Right cardiac atrium (tissue), 5 donors: ENCODE measurements around the gene SNPH. TPM values are rescaled to one million over a fixed set of nuclear protein-coding genes. Genes with fewer than 3 reads are reported as not detected.
A peak's percentile ranks its signal among the peaks of the same experiment; 100 is the strongest.

ENCODE experiments used
- ATAC-seq, 2 donors: fragments of 200-7000 bp; cut with Tn5 transposase; one replicate each; pipeline versions ENCODE4 v1.8.0 to v1.9.1; 2020; ENCODE audit warnings: moderate library complexity in 2 of 2, mild to moderate bottlenecking in 1 of 2
- DNase-seq, 3 donors: peaks; one replicate each; pipeline ENCODE4 v3.0.0-alpha.2; 2020
- H3K27ac ChIP-seq: one replicate; pipeline ENCODE4 v1.5.1; 2013; ENCODE audit warnings: mild to moderate bottlenecking, low read length, control low read depth, moderate library complexity
- H3K27me3 ChIP-seq: one replicate; pipeline ENCODE4 v1.6.1; 2013; ENCODE audit not compliant: control insufficient read depth, insufficient read depth
- H3K4me1 ChIP-seq: one replicate; pipeline ENCODE4 v1.6.1; 2013; ENCODE audit warnings: low read length; ENCODE audit not compliant: control insufficient read depth, insufficient read depth
- H3K4me3 ChIP-seq: one replicate; pipeline ENCODE4 v1.5.1; 2013; ENCODE audit warnings: low read length, control low read depth
- H3K9me3 ChIP-seq: one replicate; pipeline ENCODE4 v1.6.1; 2013; ENCODE audit warnings: low read length; ENCODE audit not compliant: control insufficient read depth
- WGBS: extraction: QIAGEN DNeasy Blood & Tissue Kit; methylation state at CpG from one replicate; pipeline ENCODE4 v1.1.7; 2013; 5-methylcytosine and 5-hydroxymethylcytosine counted together
- intact Hi-C, 4 donors: fragments of 100-400 bp; cut with DNase I; formaldehyde crosslinking; loops; one replicate each; pipeline versions ENCODE4 v1.11.0 to v1.14.0; 2022 to 2023
- polyA plus RNA-seq: library from polyadenylated mRNA; stranded (reverse); fragments of 200-250 nt; gene quantifications from one replicate; pipeline ENCODE4 v1.2.3, GENCODE V29; 2013
- total RNA-seq, 4 donors: library from RNA; stranded (reverse); fragmentation: NEBNext Ultra II Directional; extraction: Animal tissue kit (Norgen Biotek cat#: 25700); gene quantifications; one replicate each; pipeline ENCODE4 v1.2.1, GENCODE V29; 2021
- donor health status: healthy with polysubstance abuse.
- donor health status: DM: no; HTN: yes; CAD: no.
- donor health status: DM: no; HTN: no; CAD: no.
- donor health status: DM: no; HTN: yes; CAD: no; lungs with severe emphysema.
- donor health status: DM: yes; HTN: yes; CAD: no.

The SNPH gene
- total and polyA plus RNA-seq, 5 donors: 4.8 to 6.8 (median 5.2) TPM

DNA sequence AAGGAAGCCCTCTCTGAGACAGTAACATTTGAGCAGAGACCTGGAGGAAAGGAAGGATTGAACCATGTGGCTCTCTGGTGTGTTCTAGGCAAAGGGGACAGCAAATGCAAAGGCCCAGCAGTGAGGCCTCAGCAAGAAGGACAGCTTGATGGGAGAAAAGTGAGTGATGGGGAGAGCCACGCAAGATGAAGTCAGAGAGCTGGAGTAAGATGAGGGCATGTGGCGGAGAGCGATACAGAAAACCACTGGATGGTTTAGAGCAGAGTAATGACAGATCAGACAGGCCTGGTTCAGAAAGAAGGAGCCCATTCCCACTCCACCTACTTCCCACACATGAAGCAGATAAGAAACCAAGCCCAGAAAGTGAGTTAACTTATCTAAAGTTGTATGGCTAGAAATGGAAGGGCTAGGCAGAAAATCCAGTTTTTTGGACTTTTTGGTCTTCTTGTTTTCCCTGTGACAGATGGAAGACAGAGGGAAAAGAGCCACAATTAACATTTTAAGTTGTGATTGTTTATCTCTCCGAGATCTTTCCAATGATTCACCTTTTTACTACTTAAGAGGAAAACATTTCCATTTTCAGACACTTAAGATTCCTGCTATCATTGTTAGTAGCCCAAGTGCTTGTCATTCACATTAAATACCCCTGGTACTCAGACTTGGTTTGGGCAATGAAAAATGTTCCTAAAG, 723 bp upstream of the SNPH start:
- intact Hi-C loops: no loop called here
- Histone ChIP-seq H3K9me3 (no peaks in the 10 kb centered on the region), H3K27ac (no peak overlapping the region), H3K27me3 (no peaks in the 10 kb centered on the region), H3K4me1 (no peaks in the 10 kb centered on the region), H3K4me3 (peak overlapping the region; percentile 87)
- ATAC-seq: no peak
- no peak for DNase-seq
- 95% methylated on average over 4 of the region's 4 CpGs for WGBS

DNA sequence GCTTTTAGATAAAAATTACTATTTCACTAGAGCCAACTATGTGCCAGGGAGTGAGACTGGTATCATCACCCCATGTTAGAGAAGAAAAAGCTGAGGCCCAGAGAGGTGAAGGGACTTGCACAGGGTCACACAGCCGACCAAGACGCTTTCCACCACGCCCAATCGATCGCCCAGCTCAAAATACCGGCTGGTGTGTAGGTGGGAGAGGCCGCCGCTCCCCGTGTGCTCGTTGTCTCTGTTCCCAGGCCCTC, 253 bp upstream of the SNPH start:
- DNase-seq: no peak
- 5% methylated on average over 10 of the region's 10 CpGs for WGBS
- H3K4me3 ChIP-seq: peak overlapping the region; percentile 87
- H3K4me1 ChIP-seq: no peaks in the 10 kb centered on the region
- no peaks in the 10 kb centered on the region for H3K9me3 ChIP-seq
- H3K27me3 ChIP-seq: no peaks in the 10 kb centered on the region
- H3K27ac ChIP-seq: peak overlapping the region; percentile 31
- intact Hi-C loops: no loop called here
- no peak for ATAC-seq

GRCh38 chr20:1267161-1267560, 1.1 kb downstream of the SNPH start:
- intact Hi-C loops: no loop called here
- Histone ChIP-seq H3K9me3 (no peaks in the 10 kb centered on the region), H3K4me3 (no peak overlapping the region), H3K27me3 (no peaks in the 10 kb centered on the region), H3K4me1 (no peaks in the 10 kb centered on the region), H3K27ac (no peak overlapping the region)
- no peak for ATAC-seq
- DNase-seq: no peak
- WGBS: 72% methylated on average over 8 of the region's 8 CpGs

DNA sequence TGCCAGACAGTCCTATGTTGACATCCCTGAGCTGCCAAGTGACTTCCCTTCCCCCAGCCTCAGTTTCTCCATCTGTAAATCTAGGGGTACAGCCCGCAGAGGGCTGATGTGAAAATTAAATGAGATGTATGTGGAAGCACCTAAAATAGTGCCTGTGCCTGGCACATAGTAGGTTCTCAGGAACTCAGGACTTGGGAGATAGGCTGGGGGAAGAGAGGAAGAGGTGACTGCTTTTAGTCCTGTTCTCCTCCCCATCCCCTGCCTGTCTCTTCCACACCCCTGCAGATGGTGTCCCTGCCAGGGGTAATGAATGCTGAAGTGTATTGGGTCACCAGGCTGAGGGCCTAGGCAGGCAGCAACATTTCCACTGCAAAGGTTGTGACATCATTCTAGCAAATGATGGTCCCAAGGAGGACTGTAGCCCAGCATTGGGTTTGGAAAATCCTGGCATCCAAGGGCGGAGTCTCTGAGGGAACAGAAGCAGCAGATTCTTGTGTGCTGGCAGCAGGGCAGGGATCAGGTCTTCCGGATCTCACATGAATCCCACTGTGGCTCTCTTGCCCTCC, 1.8 kb downstream of the SNPH start:
- Histone ChIP-seq H3K9me3 (no peaks in the 10 kb centered on the region), H3K27me3 (no peaks in the 10 kb centered on the region), H3K4me3 (no peak overlapping the region), H3K4me1 (no peaks in the 10 kb centered on the region), H3K27ac (no peak overlapping the region)
- ATAC-seq (no peak), DNase-seq (no peak)
- WGBS: 81% methylated on average over 3 of the region's 3 CpGs
- intact Hi-C loops: no loop called here

- Histone ChIP-seq H3K4me3 (no peak overlapping the region), H3K4me1 (no peaks in the 10 kb centered on the region), H3K27ac (no peak overlapping the region), H3K9me3 (no peaks in the 10 kb centered on the region), H3K27me3 (no peaks in the 10 kb centered on the region)
- DNase-seq (no peak), ATAC-seq (no peak)
- 85% methylated on average over 8 of the region's 8 CpGs for WGBS
- intact Hi-C loops: no loop called here
Observed at GRCh38 chr20:1269235-1269634, 3.1 kb downstream of the SNPH start.

DNA sequence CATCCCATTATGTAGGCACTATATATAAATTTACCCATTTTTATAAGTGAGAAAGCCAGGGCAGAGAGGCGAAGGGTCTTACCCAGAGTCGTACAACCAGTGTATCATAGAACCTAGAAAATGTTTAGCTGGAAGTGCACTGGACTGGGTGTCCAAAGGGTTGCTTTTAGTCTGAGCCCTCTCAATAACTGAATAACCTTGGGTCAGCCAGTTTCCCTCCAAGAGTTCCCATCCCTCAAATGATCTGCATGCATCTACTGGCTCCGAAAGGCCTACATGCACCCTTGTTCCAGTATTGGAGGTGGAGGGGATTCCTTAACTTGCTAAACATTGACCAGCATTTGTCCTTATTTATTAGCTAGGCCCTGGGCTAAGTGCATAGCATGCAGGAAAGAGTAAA, 3.8 kb downstream of the SNPH start:
- WGBS: 94% methylated on average over 3 of the region's 3 CpGs
- DNase-seq (no peak), ATAC-seq (no peak)
- no peak overlapping the region for H3K4me3 ChIP-seq
- H3K9me3 ChIP-seq: no peaks in the 10 kb centered on the region
- no peaks in the 10 kb centered on the region for H3K27me3 ChIP-seq
- H3K27ac ChIP-seq: no peak overlapping the region
- intact Hi-C loops: no loop called here
- no peaks in the 10 kb centered on the region for H3K4me1 ChIP-seq

DNA sequence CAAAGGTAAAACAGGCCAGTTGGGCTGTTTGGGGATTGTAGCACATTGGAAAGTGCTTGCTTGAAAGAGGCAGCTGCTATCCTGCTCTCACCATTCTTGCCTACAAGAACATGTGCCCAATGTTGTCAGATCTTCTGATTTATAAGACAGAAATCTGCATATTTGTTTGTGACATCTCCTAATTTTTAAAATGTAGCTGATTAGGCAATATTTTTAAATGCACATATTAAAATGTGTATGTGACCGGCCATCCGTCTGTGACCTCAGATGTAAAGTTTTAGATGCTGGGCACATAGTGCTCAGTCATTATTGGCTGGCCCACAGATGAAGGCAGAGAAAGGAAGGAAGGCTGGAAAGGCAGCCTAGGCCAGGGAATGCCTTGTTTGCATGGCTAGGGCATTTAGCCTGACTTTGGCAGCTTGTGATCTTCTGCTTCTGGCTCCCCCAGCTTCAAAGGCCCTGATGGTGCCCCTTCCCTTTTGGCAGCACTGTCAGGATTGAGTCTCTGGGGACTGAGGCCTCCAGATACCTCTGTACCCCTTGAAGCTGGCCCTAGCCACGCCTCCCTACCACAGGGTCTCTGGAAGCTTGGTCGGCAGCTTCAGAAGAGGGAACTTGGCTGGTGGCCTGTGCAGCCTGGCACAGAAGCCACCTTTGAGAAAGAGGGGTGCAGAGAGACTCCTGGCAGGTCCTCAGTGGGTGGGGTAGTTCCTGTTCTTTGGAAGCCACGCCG, 6.4 kb downstream of the SNPH start:
- WGBS: 74% methylated on average over 6 of the region's 6 CpGs
- Histone ChIP-seq H3K9me3 (no peaks in the 10 kb centered on the region), H3K4me3 (no peak overlapping the region), H3K27me3 (no peaks in the 10 kb centered on the region), H3K4me1 (no peaks in the 10 kb centered on the region), H3K27ac (no peak overlapping the region)
- intact Hi-C loops: no loop called here
- ATAC-seq: no peak
- no peak for DNase-seq

DNA sequence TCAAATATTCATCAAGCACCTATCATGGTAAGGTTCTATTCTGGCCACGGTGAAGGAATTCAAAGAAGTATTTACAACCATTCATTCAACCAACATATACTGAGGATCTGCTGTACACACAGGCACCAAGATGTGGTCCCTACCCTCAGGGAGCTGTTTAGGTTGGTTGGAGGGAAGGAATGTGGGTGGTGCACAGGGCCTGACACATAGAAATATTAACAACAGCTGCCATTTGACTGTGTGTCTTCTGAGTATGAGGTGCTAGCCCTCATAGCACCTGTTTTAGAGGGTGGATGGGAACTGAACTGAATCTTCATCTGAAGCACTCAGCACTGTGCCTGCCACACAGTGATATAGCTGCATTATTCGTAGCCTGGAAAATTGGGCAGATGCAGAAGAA, 7.3 kb downstream of the SNPH start:
- 95% methylated on average over 2 of the region's 2 CpGs for WGBS
- no peak for ATAC-seq

DNA sequence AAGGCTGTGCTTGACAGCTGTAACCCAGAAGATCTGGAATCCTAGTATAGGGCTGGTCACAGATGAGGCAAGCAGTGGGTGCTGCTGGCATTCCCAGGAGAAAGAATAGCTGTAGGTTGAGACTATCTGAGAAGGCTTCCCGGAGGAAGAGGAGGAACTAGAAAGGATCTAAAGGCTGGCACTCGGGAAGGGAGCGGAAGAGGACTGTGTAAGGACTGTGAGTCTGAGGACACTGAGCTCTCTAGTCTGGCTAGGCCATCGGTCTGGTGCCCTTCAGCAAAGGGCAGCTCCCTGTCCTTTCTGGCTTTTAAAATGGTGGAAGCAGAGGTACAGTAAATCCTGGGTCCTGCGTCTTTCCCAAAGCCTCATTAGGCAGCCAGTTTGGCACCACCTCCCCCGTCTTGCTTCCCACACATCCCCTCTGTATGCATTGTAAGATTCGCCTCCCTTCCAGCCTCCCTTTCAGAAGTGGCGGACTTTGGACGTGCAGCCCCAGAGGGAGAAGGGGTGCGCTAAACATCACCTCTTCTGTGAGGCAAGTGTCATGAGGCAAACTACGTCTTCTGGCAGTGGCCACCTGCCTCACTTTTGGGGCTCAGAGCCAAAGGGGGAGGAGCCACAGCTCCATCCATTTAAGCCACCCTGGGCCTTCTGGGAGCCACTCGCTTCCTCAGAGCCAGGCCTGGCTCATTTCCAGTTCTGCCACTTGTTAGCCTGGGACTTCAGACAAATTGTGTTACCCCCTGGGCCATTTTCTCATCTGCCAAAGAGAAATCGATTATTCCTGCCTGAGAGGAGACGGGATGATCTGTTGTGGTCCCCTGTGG, 8.6 kb downstream of the SNPH start:
- intact Hi-C loops: no loop called here
- H3K27me3 ChIP-seq: no peaks in the 10 kb centered on the region
- no peaks in the 10 kb centered on the region for H3K4me1 ChIP-seq
- H3K9me3 ChIP-seq: no peaks in the 10 kb centered on the region
- ATAC-seq (no peak), DNase-seq (no peak)
- no peak overlapping the region for H3K27ac ChIP-seq
- no peak overlapping the region for H3K4me3 ChIP-seq
- 87% methylated on average over 14 of the region's 14 CpGs for WGBS

More for the DNA sequence above, 7.3 kb downstream of the SNPH start:
- no peak for DNase-seq
- intact Hi-C loops: no loop called here
- Histone ChIP-seq H3K27ac (no peak overlapping the region), H3K4me1 (no peaks in the 10 kb centered on the region), H3K9me3 (no peaks in the 10 kb centered on the region), H3K4me3 (no peak overlapping the region), H3K27me3 (no peaks in the 10 kb centered on the region)

DNA sequence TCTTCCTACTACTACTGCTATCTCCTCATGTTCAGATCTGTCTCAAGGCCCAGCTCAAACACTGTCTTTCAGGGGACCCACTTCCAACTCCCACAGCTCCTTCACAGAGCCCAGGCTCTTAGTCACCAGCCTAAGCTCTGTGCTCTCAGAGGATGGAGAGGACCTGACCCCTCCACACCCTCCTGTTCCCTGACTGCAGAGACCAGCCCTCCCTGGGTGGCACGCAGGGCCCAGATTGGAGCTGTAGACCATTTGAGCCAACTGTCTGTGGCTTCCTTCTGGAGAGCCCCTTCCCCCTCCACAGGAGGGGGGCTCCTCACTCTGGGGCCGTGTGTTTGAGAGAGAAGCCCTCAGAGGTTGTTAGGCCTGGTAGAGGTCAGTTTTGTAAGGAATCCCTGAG, 9.8 kb downstream of the SNPH start:
- ATAC-seq (no peak), DNase-seq (no peak)
- Histone ChIP-seq H3K4me1 (no peaks in the 10 kb centered on the region), H3K27ac (no peak overlapping the region), H3K9me3 (no peaks in the 10 kb centered on the region), H3K27me3 (no peaks in the 10 kb centered on the region), H3K4me3 (no peak overlapping the region)
- intact Hi-C loops: no loop called here
- 76% methylated on average over 2 of the region's 2 CpGs for WGBS
